ENCODE data around the gene SLC12A3. TPM values are rescaled to one million over a fixed set of nuclear protein-coding genes. Genes with fewer than 3 reads are reported as not detected.
A peak's percentile ranks its signal among the peaks of the same experiment; 100 is the strongest.

Gene SLC12A3
- total RNA-seq, 2 experiments from 2014 or later = not detected

DNA sequence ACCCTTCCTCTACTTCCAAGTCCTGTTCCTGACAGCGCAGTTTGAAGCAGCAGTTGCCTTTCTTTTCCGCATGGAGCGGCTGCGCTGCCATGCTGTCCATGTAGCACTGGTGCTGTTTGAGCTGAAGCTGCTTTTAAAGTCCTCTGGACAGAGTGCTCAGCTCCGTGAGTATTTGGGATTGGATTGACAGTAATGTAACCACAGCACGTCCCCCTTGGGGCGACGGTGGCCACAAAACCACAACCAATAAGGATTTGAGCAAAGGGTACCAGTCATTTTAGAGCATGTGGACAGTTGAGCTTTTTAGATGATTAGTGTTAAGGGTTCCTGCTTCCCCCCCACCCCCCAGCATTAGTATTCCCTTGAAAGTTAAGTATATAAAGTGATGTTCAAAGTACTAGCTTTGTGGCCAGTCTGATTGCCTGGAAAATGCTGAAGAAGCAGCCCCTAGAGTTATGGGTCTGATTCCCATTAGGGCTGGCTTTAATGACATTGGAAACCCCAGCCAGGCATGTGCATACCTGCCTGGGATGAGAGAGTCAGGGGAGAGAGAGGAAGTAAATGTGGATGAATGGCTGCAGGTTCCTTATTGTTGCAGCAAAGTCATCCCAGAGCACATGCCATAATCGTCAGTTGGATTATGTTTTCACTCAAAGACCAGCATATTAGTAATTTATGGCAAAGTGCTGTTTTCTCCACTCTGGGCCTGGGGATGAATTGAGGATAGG lies 31.6 kb upstream of the SLC12A3 start:
- Mint-ChIP-seq H3K36me3 (ENCODE audit: low read depth) (peaks cover 61% of the 10 kb centered on the region), H3K27me3 (ENCODE audit: low read depth) (no peaks in the 10 kb centered on the region), H3K27ac (peak overlapping the region; percentile 17), H3K4me1 (ENCODE audit: low read depth) (peaks cover 15% of the 10 kb centered on the region), H3K4me3 (no peak overlapping the region), H3K9me3 (no peaks in the 10 kb centered on the region)
- CTCF ChIA-PET = interaction anchor here (0.6 to 1.1 kb wide), 2 partner anchors 22 to 36 kb away, joined by 3 read pairs; no protein-coding TSS in a partner anchor
- intact Hi-C loops (cut with micrococcal nuclease) = no loop called here
- no peak for DNase-seq

DNA sequence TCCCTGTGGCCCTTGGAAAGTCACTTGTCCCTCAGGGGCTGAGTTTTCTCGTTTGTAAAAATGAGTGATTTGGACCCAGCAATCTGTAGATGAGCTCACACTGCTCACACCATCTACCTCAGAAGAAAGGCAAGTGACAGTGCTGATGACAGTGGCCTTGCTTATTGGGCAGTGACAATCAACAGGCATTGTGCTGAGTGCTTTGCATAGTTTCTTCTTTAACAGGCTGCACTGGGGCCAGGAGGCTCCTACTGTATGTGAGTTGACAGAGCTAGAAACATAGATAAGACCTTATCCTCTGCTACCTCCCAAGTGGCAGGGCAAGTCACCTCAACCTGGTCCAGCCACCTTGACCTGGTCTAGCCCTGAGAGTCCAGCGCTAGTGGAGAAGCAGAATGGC lies 29.7 kb upstream of the SLC12A3 start:
- H3K4me3 Mint-ChIP-seq = no peak overlapping the region
- H3K27me3 Mint-ChIP-seq (ENCODE audit: low read depth) = no peaks in the 10 kb centered on the region
- intact Hi-C loops (cut with micrococcal nuclease) = no loop called here
- no peak overlapping the region for H3K27ac Mint-ChIP-seq
- no peak for DNase-seq
- peaks cover 18% of the 10 kb centered on the region for H3K4me1 Mint-ChIP-seq (ENCODE audit: low read depth)
- no peaks in the 10 kb centered on the region for H3K9me3 Mint-ChIP-seq
- peaks cover 57% of the 10 kb centered on the region for H3K36me3 Mint-ChIP-seq (ENCODE audit: low read depth)
- CTCF ChIA-PET = interaction anchor here (0.6 kb wide), 1 partner anchor 585 kb away, joined by 4 read pairs; no protein-coding TSS in a partner anchor

DNA sequence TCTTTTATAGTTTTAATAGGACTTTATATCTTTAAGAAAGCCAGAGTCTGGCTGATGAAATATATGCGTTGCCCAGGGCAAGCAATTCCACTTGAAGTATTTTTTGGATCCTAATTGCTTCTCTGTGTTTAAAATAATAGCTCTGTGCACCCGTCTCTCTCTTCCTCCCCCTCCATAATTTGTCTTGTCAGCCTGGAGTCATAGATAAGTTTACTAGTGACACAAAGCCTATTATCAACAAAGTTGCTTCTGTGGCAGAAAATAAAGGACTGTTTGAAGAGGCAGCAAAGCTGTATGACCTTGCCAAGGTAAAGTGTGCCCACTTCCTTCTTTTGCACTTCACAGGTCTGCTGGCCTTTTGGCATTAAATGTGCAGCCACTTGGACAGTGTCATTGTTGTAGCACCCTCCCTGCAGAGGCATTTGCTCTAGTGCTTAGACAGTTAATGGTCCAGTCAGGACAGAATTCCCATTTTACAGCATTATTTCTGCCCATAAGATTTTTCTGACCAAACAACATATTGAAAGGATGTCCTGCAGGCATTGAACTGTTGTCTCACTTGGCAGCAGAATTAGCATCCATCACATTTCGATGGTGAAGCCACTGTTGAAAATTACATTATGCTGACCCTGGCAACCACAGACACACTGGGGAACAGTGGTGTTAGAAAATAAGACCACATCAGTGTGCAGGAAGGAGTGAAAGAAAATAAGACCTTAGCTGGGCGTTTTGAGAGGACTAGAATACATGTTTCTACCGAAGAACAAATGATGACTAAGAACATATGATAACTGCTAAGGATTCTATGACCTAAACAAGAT lies 28.4 kb upstream of the SLC12A3 start:
- Mint-ChIP-seq H3K27ac (no peak overlapping the region), H3K4me3 (no peak overlapping the region), H3K36me3 (ENCODE audit: low read depth) (peaks cover 55% of the 10 kb centered on the region)

DNA sequence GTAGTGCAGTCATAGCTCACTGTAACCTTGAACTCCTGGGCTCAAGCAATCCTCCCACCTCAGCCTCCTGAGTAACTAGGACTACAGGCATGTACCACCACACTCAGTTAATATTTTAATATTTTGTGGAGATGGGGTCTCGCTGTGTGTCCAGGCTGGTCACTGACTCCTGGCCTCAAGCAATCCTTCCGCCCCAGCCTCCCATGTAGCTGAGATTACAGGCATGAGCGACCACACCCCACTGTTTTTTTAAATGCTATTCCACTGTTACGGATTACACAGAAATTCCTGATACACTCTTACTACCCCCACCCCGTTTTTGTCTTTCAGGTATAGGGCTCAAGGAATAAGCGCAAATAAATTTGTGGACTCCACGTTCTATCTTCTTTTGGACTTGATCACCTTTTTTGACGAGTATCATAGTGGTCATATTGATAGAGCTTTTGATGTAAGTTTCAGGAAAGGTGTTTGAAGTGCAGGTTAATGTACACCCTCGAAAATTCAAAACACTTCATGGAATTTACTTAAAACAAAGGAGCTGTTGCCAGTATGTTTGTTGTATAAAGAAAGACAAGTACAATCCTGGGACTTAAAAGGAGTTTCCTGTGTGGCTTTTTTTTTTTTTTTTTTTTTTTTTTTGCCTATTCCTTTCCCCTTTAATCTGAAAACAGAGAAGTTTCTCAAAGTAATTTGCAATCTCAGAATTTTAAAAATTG lies 26.2 kb upstream of the SLC12A3 start:
- Mint-ChIP-seq H3K4me1 (ENCODE audit: low read depth) (peaks cover 5% of the 10 kb centered on the region), H3K9me3 (no peaks in the 10 kb centered on the region), H3K27ac (no peak overlapping the region), H3K36me3 (ENCODE audit: low read depth) (peaks cover 50% of the 10 kb centered on the region), H3K27me3 (ENCODE audit: low read depth) (no peaks in the 10 kb centered on the region), H3K4me3 (no peak overlapping the region)
- CTCF ChIA-PET = interaction anchor here (1.3 to 1.8 kb wide), 2 partner anchors 13 to 28 kb away, joined by 4 read pairs; no protein-coding TSS in a partner anchor
- intact Hi-C loops (cut with micrococcal nuclease) = no loop called here
- DNase-seq = no peak

More for the DNA sequence above, 28.4 kb upstream of the SLC12A3 start:
- no peaks in the 10 kb centered on the region for H3K9me3 Mint-ChIP-seq
- DNase-seq = no peak
- intact Hi-C loops (cut with micrococcal nuclease) = no loop called here
- no peaks in the 10 kb centered on the region for H3K27me3 Mint-ChIP-seq (ENCODE audit: low read depth)
- H3K4me1 Mint-ChIP-seq (ENCODE audit: low read depth) = peaks cover 18% of the 10 kb centered on the region
- CTCF ChIA-PET = interaction anchor here (0.5 kb wide), 1 partner anchor 283 kb away, joined by 4 read pairs; no protein-coding TSS in a partner anchor

DNA sequence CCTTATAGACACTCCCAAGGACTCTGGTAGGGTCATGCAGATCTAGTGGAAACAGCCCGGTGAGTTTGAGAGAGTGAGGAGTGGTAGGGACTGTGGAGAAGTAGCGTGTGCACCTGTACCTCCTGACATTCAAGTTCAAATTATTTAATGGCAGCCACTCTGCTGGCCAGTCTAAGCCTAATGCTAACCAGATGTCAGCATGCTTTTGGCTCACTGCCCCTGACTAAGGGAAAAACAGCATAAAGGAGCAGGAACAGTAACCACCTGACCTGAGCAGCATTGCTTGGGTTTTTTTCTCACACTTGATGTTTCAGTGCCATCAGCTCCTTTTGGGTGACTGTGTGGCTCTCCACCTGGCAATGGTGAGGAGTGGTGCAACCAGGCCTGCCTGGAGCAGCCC lies 23.8 kb upstream of the SLC12A3 start:
- Mint-ChIP-seq H3K27me3 (ENCODE audit: low read depth) (no peaks in the 10 kb centered on the region), H3K27ac (no peak overlapping the region)
- intact Hi-C loops (cut with micrococcal nuclease) = no loop called here

DNA sequence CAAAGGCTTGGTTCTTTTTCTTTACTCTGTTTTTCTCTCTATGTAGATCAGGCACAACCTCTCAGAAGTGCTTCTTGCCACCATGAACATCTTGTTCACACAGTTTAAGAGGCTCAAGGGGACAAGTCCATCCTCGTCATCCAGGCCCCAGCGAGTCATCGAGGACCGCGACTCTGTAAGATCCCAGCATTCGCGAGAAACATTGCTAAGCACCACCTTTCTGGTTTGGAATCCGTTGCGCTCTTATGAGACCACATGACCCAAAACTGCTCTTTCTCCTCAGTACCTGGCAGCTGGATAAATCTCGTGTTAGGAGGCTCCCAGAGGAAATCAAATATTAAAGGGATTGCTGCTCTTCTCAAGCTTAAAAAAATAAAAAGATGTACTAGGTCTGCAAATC lies 23.3 kb upstream of the SLC12A3 start:
- Mint-ChIP-seq H3K27me3 (ENCODE audit: low read depth) (no peaks in the 10 kb centered on the region), H3K36me3 (ENCODE audit: low read depth) (peaks cover 46% of the 10 kb centered on the region), H3K4me3 (no peak overlapping the region), H3K4me1 (ENCODE audit: low read depth) (peaks cover 5% of the 10 kb centered on the region), H3K27ac (no peak overlapping the region), H3K9me3 (no peaks in the 10 kb centered on the region)
- CTCF ChIA-PET = interaction anchor here (0.6 to 1.1 kb wide), 3 partner anchors 11 to 49 kb away, joined by 3 to 4 read pairs (median 3); no protein-coding TSS in a partner anchor
- DNase-seq = no peak
- intact Hi-C loops (cut with micrococcal nuclease) = no loop called here

More for the DNA sequence above, 23.8 kb upstream of the SLC12A3 start:
- Mint-ChIP-seq H3K4me3 (no peak overlapping the region), H3K9me3 (no peaks in the 10 kb centered on the region), H3K4me1 (ENCODE audit: low read depth) (peaks cover 5% of the 10 kb centered on the region), H3K36me3 (ENCODE audit: low read depth) (peaks cover 50% of the 10 kb centered on the region)
- CTCF ChIA-PET = interaction anchor here (1.1 kb wide), 1 partner anchor 25 kb away, joined by 3 read pairs; no protein-coding TSS in a partner anchor
- DNase-seq = no peak

DNA sequence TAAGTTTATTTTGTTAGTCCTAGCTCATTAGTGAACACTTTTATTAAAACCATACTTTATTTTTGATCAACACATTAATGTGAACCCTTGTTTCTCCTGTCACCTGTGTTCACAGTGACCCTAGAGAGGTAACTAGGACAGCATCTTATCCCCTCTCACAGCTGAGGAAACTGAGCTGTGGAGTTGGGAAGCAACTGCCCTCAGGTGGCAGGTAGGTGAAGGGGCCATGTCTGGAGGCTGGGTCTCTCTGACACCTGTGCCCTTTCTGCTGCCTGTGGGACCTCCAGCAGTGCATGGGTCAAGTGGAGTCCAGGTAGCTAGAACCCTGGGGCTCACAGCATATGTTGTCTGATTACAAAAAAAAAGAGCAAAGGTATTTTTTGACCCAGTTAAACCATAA lies 22.9 kb upstream of the SLC12A3 start:
- Mint-ChIP-seq H3K36me3 (ENCODE audit: low read depth) (peaks cover 42% of the 10 kb centered on the region), H3K27me3 (ENCODE audit: low read depth) (no peaks in the 10 kb centered on the region), H3K4me1 (ENCODE audit: low read depth) (peaks cover 10% of the 10 kb centered on the region), H3K9me3 (no peaks in the 10 kb centered on the region), H3K4me3 (no peak overlapping the region), H3K27ac (no peak overlapping the region)
- DNase-seq = no peak
- CTCF ChIA-PET = interaction anchor here (0.6 to 1.1 kb wide), 3 partner anchors 11 to 49 kb away, joined by 3 to 4 read pairs (median 3); no protein-coding TSS in a partner anchor
- intact Hi-C loops (cut with micrococcal nuclease) = no loop called here

DNA sequence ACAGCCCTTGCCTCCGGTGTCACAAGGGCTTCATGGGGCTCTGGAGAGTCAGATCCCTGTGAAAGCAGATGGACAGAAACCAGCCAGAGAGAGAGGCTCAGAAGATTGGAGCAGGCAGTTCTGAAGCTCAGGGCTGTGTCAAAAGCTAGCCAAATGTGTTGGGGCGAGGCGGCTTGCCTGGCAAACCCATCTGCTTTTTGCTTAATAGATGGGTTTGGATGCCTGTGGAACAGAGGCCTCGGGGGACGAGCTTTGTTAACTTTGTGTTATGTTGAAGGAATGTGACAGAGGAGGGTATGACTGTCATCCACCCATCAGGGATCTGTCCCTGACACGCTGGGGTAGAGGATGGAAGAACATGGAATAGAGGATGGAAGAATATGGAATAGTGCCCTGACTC lies 21.0 kb upstream of the SLC12A3 start:
- H3K4me1 Mint-ChIP-seq (ENCODE audit: low read depth) = peaks cover 21% of the 10 kb centered on the region
- H3K36me3 Mint-ChIP-seq (ENCODE audit: low read depth) = peaks cover 41% of the 10 kb centered on the region
- intact Hi-C loops (cut with micrococcal nuclease) = no loop called here
- CTCF ChIA-PET = no interaction called here
- H3K27me3 Mint-ChIP-seq (ENCODE audit: low read depth) = no peaks in the 10 kb centered on the region
- H3K4me3 Mint-ChIP-seq = no peak overlapping the region
- peaks cover 2% of the 10 kb centered on the region for H3K9me3 Mint-ChIP-seq
- no peak for DNase-seq
- no peak overlapping the region for H3K27ac Mint-ChIP-seq

DNA sequence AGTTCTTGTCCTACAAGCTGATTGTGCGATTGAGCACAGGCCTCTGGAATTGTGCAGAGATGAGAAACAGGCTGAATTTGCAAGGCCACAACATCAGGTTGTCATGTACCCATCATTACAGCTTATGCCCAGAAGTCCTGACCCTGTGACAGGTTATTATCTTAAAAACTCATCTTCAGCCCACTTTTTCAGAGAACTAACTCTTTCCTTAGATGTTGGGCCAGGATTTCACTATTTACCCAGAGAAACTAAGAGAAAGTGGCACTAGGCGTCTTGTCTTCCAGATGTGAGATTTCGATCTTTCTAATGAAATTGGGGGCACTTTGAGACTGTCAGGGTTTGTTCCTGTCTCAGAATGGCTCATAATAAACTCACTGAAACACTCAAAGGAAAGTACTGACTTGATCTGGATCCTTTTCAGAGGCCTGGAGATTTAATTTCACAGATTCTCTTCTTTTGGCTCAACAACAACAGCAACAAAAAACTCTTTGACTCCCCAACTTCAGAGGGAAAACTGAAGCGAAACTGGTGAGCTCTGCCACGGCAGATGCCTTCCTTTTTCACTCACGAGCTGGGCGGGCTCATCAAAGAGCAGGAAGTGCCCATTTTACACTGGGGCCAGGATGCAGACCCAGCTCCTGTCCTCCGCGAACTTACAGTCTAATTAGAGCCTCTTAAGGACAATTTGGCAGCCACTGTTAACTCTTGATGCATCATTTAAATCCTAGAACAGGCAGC lies 17.7 kb upstream of the SLC12A3 start:
- intact Hi-C loops (cut with micrococcal nuclease) = no loop called here
- no peaks in the 10 kb centered on the region for H3K27me3 Mint-ChIP-seq (ENCODE audit: low read depth)
- peak overlapping the region; percentile 50 for H3K27ac Mint-ChIP-seq
- H3K36me3 Mint-ChIP-seq (ENCODE audit: low read depth) = peaks cover 25% of the 10 kb centered on the region
- H3K4me1 Mint-ChIP-seq (ENCODE audit: low read depth) = peaks cover 23% of the 10 kb centered on the region
- H3K9me3 Mint-ChIP-seq = peaks cover 2% of the 10 kb centered on the region
- CTCF ChIA-PET = interaction anchor here (1.4 to 2.5 kb wide), 4 partner anchors 12 to 105 kb away, joined by 3 to 7 read pairs (median 4); no protein-coding TSS in a partner anchor
- no peak overlapping the region for H3K4me3 Mint-ChIP-seq
- DNase-seq = peak; percentile 56

DNA sequence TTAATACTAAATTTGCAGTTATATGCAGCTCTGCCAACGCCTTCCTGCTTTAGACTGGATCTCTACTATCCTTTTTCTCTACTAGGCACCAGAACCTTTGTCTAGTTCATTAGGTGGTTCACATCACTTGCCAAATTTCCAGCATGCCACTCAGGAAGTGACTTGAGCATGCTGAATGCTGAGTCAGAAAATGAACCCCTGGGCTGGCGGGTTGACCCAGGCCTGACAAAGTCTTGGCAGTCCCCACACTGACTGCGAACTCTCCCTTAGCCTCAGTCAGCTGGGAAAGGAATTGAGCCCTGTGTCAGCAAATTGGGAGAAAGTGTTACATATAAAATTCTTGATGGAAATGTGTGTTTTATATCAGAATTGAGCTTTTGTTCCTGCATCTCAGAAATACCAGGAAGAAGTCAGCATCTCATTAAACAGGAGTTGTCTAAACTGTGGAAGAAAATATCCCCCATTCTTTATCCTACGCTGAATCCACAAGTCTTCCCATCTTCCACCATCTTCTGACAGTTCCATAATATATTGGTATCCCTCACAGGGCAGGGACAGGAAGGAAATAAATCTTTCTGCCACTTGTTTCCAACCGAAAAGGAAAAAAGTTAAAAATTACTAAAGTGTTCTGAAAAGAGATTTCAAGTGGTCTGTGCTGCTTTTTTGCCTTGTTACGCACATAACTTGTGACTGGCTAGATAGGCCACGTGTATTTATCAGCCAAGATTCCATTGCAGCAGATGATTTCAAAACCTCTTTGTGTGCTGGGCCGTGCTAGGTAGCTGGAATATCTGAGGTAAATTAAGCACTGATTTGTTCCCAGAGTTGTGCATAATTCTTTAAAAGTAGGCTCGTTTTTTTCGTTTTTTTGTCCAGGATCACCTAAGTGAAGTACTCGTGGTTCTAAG lies 16.7 kb upstream of the SLC12A3 start:
- Mint-ChIP-seq H3K27me3 (ENCODE audit: low read depth) (no peaks in the 10 kb centered on the region), H3K4me1 (ENCODE audit: low read depth) (peaks cover 23% of the 10 kb centered on the region), H3K36me3 (ENCODE audit: low read depth) (peaks cover 20% of the 10 kb centered on the region), H3K9me3 (peaks cover 2% of the 10 kb centered on the region), H3K4me3 (no peak overlapping the region), H3K27ac (peak overlapping the region; percentile 19)
- no peak for DNase-seq
- CTCF ChIA-PET = interaction anchor here (1.2 to 2.5 kb wide), 4 partner anchors 17 to 104 kb away, joined by 3 to 7 read pairs (median 4); no protein-coding TSS in a partner anchor
- intact Hi-C loops (cut with micrococcal nuclease) = no loop called here

All from activated naive CD4-positive, alpha-beta T cell treated with anti-CD3 and anti-CD28 coated beads for 36 hours (primary cell).